ENCODE measurements around the gene SGSM1. TPM values are rescaled to one million over a fixed set of nuclear protein-coding genes. Genes with fewer than 3 reads are reported as not detected.

SGSM1 gene
- total and polyA plus RNA-seq, 9 of the 15 experiments (the other 6 are each of a cell fraction or from before 2014, with no cell fraction given): not detected

DNA sequence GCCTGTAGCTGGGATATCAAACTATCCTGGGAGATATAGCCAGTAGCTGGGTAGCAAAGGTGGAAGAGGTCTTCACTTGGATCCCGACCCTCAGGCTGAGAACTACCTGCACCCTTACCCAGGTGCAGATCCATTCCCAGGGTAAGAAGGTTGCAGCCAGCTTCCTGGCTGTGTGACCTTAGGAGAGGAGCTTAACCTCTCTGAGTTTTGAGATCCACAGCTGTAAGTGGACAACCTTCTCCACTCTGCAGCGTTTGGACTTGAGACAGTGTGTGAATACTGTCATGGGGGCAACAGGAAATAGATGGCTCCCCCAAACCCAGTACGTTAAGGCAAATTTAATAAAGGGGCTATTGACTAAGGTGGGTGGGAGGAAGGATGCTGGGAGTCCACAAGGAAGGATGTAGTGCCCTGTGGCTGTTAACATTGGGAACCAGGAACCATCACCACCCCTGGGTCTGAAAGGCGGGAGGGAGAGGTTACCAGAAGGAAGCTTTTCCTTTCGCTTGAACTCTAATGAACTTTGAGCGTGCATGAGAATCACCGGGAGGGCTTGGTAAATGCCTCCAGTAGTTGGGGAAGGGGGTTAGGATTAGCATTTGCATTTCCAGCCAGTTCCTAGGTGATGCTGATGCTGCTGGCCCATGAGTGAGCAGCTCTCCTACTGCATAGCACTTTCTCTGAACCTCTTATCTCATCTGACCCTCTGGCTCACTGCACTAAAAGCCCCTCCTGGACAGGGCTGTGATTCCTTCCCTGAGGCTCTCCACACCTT lies 24.4 kb downstream of the SGSM1 start:
- TF ChIP-seq, protein P1, sequence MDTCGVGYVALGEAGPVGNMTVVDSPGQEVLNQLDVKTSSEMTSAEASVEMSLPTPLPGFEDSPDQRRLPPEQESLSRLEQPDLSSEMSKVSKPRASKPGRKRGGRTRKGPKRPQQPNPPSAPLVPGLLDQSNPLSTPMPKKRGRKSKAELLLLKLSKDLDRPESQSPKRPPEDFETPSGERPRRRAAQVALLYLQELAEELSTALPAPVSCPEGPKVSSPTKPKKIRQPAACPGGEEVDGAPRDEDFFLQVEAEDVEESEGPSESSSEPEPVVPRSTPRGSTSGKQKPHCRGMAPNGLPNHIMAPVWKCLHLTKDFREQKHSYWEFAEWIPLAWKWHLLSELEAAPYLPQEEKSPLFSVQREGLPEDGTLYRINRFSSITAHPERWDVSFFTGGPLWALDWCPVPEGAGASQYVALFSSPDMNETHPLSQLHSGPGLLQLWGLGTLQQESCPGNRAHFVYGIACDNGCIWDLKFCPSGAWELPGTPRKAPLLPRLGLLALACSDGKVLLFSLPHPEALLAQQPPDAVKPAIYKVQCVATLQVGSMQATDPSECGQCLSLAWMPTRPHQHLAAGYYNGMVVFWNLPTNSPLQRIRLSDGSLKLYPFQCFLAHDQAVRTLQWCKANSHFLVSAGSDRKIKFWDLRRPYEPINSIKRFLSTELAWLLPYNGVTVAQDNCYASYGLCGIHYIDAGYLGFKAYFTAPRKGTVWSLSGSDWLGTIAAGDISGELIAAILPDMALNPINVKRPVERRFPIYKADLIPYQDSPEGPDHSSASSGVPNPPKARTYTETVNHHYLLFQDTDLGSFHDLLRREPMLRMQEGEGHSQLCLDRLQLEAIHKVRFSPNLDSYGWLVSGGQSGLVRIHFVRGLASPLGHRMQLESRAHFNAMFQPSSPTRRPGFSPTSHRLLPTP (IDR thresholded peaks at IDR 0.05; ENCODE audit: borderline replicate concordance, extremely low read depth, insufficient read length): no peak
- TF ChIP-seq ZFP36 (IDR thresholded peaks at IDR 0.05; ENCODE audit: low read depth, low read length, partially characterized antibody): peak; percentile 52
- CTCF ChIA-PET (ENCODE audit: low intra/inter-chr PET ratio): no interaction called here
- ATAC-seq (no peak), DNase-seq (ENCODE audit: extremely low read depth in 1 of 4, low spot score in 3 of 4) (no peak), FAIRE-seq (no peak)
- BruUV-seq (replicated peaks): no TSS peak
- Histone ChIP-seq H3K4me3 (no peak overlapping the region), H3K9me1 (ENCODE audit: control insufficient read depth, insufficient read depth, low read length) (no peaks in the 10 kb centered on the region), H3K36me3 (ENCODE audit: control insufficient read depth, insufficient read depth, low read length) (no peaks in the 10 kb centered on the region), H3K27me3 (ENCODE audit: control insufficient read depth in 2 of 2, insufficient read depth in 2 of 2, low read length in 2 of 2) (peaks cover 0 to 28% of the 10 kb centered on the region in 2 experiments; a peak in 2 of 5 replicates), H3K4me2 (ENCODE audit: insufficient read depth, low read length) (no peak overlapping the region), H3K4me1 (replicated peaks in 1 of 2; ENCODE audit: control insufficient read depth in 2 of 2, insufficient read depth in 2 of 2, low read length in 2 of 2) (no peaks in the 10 kb centered on the region; a peak in 1 of 5 replicates), H2AFZ (ENCODE audit: low read depth, low read length) (no peak overlapping the region), H3K9ac (ENCODE audit: insufficient read depth in 1 of 2, low read depth in 2 of 2, low read length in 2 of 2) (no peak overlapping the region), H3K9me3 (replicated peaks; ENCODE audit: control insufficient read depth, insufficient read depth, low read depth, low read length) (no peaks in the 10 kb centered on the region), H3K27ac (ENCODE audit: extremely low read depth, low read depth, low read length) (no peak overlapping the region), H3K79me2 (ENCODE audit: control insufficient read depth, insufficient read depth, low read length) (no peaks in the 10 kb centered on the region), H4K20me1 (replicated peaks; ENCODE audit: control insufficient read depth, insufficient read depth, low read length) (no peaks in the 10 kb centered on the region)
- 0% methylated on average over 7 of the region's 7 CpGs for WGBS (ENCODE audit: insufficient coverage, low coverage, missing lambda C conversion rate)
- intact Hi-C loops (cut with micrococcal nuclease) (no loop called here), in situ Hi-C loops (cut with MboI) (no loop called here)
- POLR2A ChIA-PET: interaction anchor here (0.6 kb wide), 1 partner anchor 292 kb away, joined by 4 read pairs; no protein-coding TSS in a partner anchor
